ENCODE results near the gene GALNT15. TPM values are rescaled to one million over a fixed set of nuclear protein-coding genes. Genes with fewer than 3 reads are reported as not detected.

Gene GALNT15
- total RNA-seq, 4 donors from 2014 or later, result 26.2 to 88.8 (median 39.4) TPM

GRCh38 chr3:16252988-16253387, 78.5 kb downstream of the GALNT15 start:
- no peaks in the 10 kb centered on the region for H3K36me3 ChIP-seq
- in situ Hi-C loops (cut with MboI; ENCODE audit: low pct_ligation_motif_present in 1 of 4, low pct_unique_long_range_greater_than_20kb in 1 of 4, low sequenced_read_pairs in 3 of 4) (loop anchor here in 2 of 4 donors (25.0 kb wide), 3 partner anchors 441 to 1041 kb away; partner anchors contain the start of gene CAPN7 (in 1 of the 2)), intact Hi-C loops (cut with DNase I; ENCODE audit: low total_unique reads) (no loop called here)
- 67 to 83% methylated on average over 2 of the region's 2 CpGs for WGBS, 2 donors (ENCODE audit: low coverage in 1 of 2)
- TF ChIP-seq CTCF (IDR thresholded peaks at IDR 0.05), result no peak
- no peak for TF ChIP-seq EP300 (IDR thresholded peaks at IDR 0.05; ENCODE audit: low read depth)
- no peak for TF ChIP-seq POLR2A (IDR thresholded peaks at IDR 0.05)
- TF ChIP-seq POLR2AphosphoS5 (IDR thresholded peaks at IDR 0.05), result no peak
- H3K9me3 ChIP-seq, result no peaks in the 10 kb centered on the region
- no peak overlapping the region for H3K4me3 ChIP-seq
- no peaks in the 10 kb centered on the region for H3K27me3 ChIP-seq
- peaks cover 0 to 9% (median 0%) of the 10 kb centered on the region in 4 donors for H3K4me1 ChIP-seq
- no peak overlapping the region for H3K27ac ChIP-seq
- DNase-seq, result no peak

GRCh38 chr3:16253601-16254000, 79.1 kb downstream of the GALNT15 start:
- TF ChIP-seq POLR2AphosphoS5 (IDR thresholded peaks at IDR 0.05), result no peak
- no peak for TF ChIP-seq EP300 (IDR thresholded peaks at IDR 0.05; ENCODE audit: low read depth)
- no peak for TF ChIP-seq CTCF (IDR thresholded peaks at IDR 0.05)
- TF ChIP-seq POLR2A (IDR thresholded peaks at IDR 0.05), result no peak
- Histone ChIP-seq H3K27ac (no peak overlapping the region), H3K27me3 (no peaks in the 10 kb centered on the region), H3K4me3 (no peak overlapping the region), H3K9me3 (no peaks in the 10 kb centered on the region), H3K36me3 (no peaks in the 10 kb centered on the region), H3K4me1 (peaks cover 0 to 9% (median 0%) of the 10 kb centered on the region in 4 donors)
- peak; percentile 24 for DNase-seq
- intact Hi-C loops (cut with DNase I; ENCODE audit: low total_unique reads) (no loop called here), in situ Hi-C loops (cut with MboI; ENCODE audit: low pct_ligation_motif_present in 1 of 4, low pct_unique_long_range_greater_than_20kb in 1 of 4, low sequenced_read_pairs in 3 of 4) (loop anchor here in 2 of 4 donors (25.0 kb wide), 3 partner anchors 441 to 1041 kb away; partner anchors contain the start of gene CAPN7 (in 1 of the 2))
- WGBS, 2 donors (ENCODE audit: low coverage in 1 of 2), result 89 to 90% methylated on average over 7 of the region's 7 CpGs

GRCh38 chr3:16254916-16255315, 80.4 kb downstream of the GALNT15 start:
- Histone ChIP-seq H3K27ac (no peak overlapping the region), H3K36me3 (peaks cover 0 to 9% (median under 1%) of the 10 kb centered on the region in 4 donors), H3K4me1 (peaks cover 0 to 9% (median 0%) of the 10 kb centered on the region in 4 donors), H3K27me3 (no peaks in the 10 kb centered on the region), H3K4me3 (no peak overlapping the region), H3K9me3 (no peaks in the 10 kb centered on the region)
- no peak for DNase-seq
- in situ Hi-C loops (cut with MboI; ENCODE audit: low pct_ligation_motif_present in 1 of 4, low pct_unique_long_range_greater_than_20kb in 1 of 4, low sequenced_read_pairs in 3 of 4) (loop anchor here in 2 of 4 donors (25.0 kb wide), 3 partner anchors 443 to 1043 kb away; partner anchors contain the start of gene CAPN7 (in 1 of the 2)), intact Hi-C loops (cut with DNase I; ENCODE audit: low total_unique reads) (no loop called here)
- TF ChIP-seq POLR2A (IDR thresholded peaks at IDR 0.05) (no peak), CTCF (IDR thresholded peaks at IDR 0.05) (no peak), EP300 (IDR thresholded peaks at IDR 0.05; ENCODE audit: low read depth) (no peak), POLR2AphosphoS5 (IDR thresholded peaks at IDR 0.05) (no peak)
- 82 to 86% methylated on average over 1 to 5 of the region's 5 CpGs for WGBS, 2 donors (ENCODE audit: low coverage in 1 of 2)

GRCh38 chr3:16255326-16255725, 80.8 kb downstream of the GALNT15 start:
- H3K27me3 ChIP-seq, result no peaks in the 10 kb centered on the region
- intact Hi-C loops (cut with DNase I; ENCODE audit: low total_unique reads) (no loop called here), in situ Hi-C loops (cut with MboI; ENCODE audit: low pct_ligation_motif_present in 1 of 4, low pct_unique_long_range_greater_than_20kb in 1 of 4, low sequenced_read_pairs in 3 of 4) (loop anchor here in 2 of 4 donors (25.0 kb wide), 3 partner anchors 443 to 1043 kb away; partner anchors contain the start of gene CAPN7 (in 1 of the 2))
- no peak overlapping the region for H3K27ac ChIP-seq
- peaks cover 0 to 9% (median 0%) of the 10 kb centered on the region in 4 donors for H3K4me1 ChIP-seq
- no peak for DNase-seq
- H3K36me3 ChIP-seq, result peaks cover 0 to 13% (median 3%) of the 10 kb centered on the region in 4 donors
- no peak overlapping the region for H3K4me3 ChIP-seq
- H3K9me3 ChIP-seq, result no peaks in the 10 kb centered on the region
- WGBS, 2 donors (ENCODE audit: low coverage in 1 of 2), result 66 to 74% methylated on average over 2 to 3 of the region's 3 CpGs
- no peak for TF ChIP-seq POLR2A (IDR thresholded peaks at IDR 0.05)
- TF ChIP-seq CTCF (IDR thresholded peaks at IDR 0.05), result no peak
- TF ChIP-seq EP300 (IDR thresholded peaks at IDR 0.05; ENCODE audit: low read depth), result no peak
- TF ChIP-seq POLR2AphosphoS5 (IDR thresholded peaks at IDR 0.05), result no peak
